HL-60 (cell line): Measurements from ENCODE around the gene ATL1.
"Not testable (repeated sequence)": the region's sequence is repeated elsewhere in the genome, so short reads cannot be mapped to it uniquely, and the experiment has no call there.

ENCODE experiments used
- DNase-seq, 2 experiments: peaks; one replicate each; pipeline ENCODE4 v3.0.0-alpha.2; 2010 to 2020; ENCODE audit warnings: low read depth in 1 of 2, low spot score in 1 of 2
- H3K27ac ChIP-seq: fragments of 250-450 bp; sonication (Bioruptor Pico); replicated peaks from 2 replicates; pipeline ENCODE4 v1.5.1; 2020; ENCODE audit warnings: mild to moderate bottlenecking, moderate library complexity
- H3K27me3 ChIP-seq: fragments of 250-450 bp; sonication (Bioruptor Pico); 2 replicates; pipeline ENCODE4 v1.5.1; 2021; ENCODE audit warnings: mild to moderate bottlenecking, moderate library complexity; ENCODE audit not compliant: insufficient read depth, poor library complexity, severe bottlenecking
- H3K4me3 ChIP-seq: replicated peaks from 2 replicates; pipeline ENCODE4 v1.5.1; 2011; ENCODE audit warnings: mild to moderate bottlenecking, control low read depth, low read length; ENCODE audit not compliant: insufficient read depth
- GABPA ChIP-seq: IDR thresholded peaks from 2 replicates; pipeline ENCODE4 v1.6.1; 2012; ENCODE audit warnings: low read depth
- POLR2AphosphoS5 ChIP-seq: IDR thresholded peaks from 2 replicates; pipeline ENCODE4 v1.6.1; 2012; ENCODE audit warnings: low read depth
- SPI1 ChIP-seq: IDR thresholded peaks from 2 replicates; pipeline ENCODE4 v1.6.1; 2012; ENCODE audit warnings: low read depth, mild to moderate bottlenecking, borderline replicate concordance
- TF ChIP-seq, protein P1 (sequence below): IDR thresholded peaks from one replicate; pipeline ENCODE4 v1.5.1; 2011; ENCODE audit warnings: low read length, control low read depth, inconsistent platforms; ENCODE audit not compliant: insufficient read depth
- TF ChIP-seq, protein P2 (sequence below): IDR thresholded peaks from 2 replicates; pipeline ENCODE4 v1.6.1; 2012; ENCODE audit warnings: low read depth; ENCODE audit not compliant: insufficient replicate concordance

Gene ATL1

GRCh38 chr14:50620341-50620740 lies 60.4 kb downstream of the ATL1 start:
- TF ChIP-seq GABPA (no peak), POLR2AphosphoS5 (no peak), SPI1 (no peak)
- TF ChIP-seq, protein P1, sequence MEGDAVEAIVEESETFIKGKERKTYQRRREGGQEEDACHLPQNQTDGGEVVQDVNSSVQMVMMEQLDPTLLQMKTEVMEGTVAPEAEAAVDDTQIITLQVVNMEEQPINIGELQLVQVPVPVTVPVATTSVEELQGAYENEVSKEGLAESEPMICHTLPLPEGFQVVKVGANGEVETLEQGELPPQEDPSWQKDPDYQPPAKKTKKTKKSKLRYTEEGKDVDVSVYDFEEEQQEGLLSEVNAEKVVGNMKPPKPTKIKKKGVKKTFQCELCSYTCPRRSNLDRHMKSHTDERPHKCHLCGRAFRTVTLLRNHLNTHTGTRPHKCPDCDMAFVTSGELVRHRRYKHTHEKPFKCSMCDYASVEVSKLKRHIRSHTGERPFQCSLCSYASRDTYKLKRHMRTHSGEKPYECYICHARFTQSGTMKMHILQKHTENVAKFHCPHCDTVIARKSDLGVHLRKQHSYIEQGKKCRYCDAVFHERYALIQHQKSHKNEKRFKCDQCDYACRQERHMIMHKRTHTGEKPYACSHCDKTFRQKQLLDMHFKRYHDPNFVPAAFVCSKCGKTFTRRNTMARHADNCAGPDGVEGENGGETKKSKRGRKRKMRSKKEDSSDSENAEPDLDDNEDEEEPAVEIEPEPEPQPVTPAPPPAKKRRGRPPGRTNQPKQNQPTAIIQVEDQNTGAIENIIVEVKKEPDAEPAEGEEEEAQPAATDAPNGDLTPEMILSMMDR = no peak
- TF ChIP-seq, protein P2, sequence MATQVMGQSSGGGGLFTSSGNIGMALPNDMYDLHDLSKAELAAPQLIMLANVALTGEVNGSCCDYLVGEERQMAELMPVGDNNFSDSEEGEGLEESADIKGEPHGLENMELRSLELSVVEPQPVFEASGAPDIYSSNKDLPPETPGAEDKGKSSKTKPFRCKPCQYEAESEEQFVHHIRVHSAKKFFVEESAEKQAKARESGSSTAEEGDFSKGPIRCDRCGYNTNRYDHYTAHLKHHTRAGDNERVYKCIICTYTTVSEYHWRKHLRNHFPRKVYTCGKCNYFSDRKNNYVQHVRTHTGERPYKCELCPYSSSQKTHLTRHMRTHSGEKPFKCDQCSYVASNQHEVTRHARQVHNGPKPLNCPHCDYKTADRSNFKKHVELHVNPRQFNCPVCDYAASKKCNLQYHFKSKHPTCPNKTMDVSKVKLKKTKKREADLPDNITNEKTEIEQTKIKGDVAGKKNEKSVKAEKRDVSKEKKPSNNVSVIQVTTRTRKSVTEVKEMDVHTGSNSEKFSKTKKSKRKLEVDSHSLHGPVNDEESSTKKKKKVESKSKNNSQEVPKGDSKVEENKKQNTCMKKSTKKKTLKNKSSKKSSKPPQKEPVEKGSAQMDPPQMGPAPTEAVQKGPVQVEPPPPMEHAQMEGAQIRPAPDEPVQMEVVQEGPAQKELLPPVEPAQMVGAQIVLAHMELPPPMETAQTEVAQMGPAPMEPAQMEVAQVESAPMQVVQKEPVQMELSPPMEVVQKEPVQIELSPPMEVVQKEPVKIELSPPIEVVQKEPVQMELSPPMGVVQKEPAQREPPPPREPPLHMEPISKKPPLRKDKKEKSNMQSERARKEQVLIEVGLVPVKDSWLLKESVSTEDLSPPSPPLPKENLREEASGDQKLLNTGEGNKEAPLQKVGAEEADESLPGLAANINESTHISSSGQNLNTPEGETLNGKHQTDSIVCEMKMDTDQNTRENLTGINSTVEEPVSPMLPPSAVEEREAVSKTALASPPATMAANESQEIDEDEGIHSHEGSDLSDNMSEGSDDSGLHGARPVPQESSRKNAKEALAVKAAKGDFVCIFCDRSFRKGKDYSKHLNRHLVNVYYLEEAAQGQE = no peak
- H3K27ac ChIP-seq = no peak overlapping the region
- no peaks in the 10 kb centered on the region for H3K27me3 ChIP-seq
- H3K4me3 ChIP-seq = no peak overlapping the region
- no peak for DNase-seq

DNA sequence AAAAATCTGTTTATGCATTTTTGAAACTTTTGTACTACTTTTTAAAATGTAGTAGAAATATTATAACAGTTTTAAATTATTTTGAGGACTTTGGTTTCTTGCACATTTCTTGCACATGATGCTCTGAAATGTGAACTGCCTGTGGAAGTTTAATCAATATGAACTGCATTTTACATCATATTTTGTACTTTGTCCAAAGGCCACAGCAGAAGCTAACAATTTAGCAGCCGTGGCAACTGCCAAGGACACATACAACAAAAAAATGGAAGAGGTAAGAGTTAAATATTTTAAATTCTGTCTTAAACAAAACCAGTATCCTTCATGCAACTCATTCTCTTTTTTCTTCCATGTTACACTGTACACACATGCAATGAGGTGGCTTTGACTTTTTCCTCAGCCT lies 63.0 kb downstream of the ATL1 start:
- TF ChIP-seq, protein P1 = no peak
- no peak for TF ChIP-seq GABPA
- Histone ChIP-seq H3K4me3 (no peak overlapping the region), H3K27ac (no peak overlapping the region), H3K27me3 (no peaks in the 10 kb centered on the region)
- no peak for DNase-seq

DNA sequence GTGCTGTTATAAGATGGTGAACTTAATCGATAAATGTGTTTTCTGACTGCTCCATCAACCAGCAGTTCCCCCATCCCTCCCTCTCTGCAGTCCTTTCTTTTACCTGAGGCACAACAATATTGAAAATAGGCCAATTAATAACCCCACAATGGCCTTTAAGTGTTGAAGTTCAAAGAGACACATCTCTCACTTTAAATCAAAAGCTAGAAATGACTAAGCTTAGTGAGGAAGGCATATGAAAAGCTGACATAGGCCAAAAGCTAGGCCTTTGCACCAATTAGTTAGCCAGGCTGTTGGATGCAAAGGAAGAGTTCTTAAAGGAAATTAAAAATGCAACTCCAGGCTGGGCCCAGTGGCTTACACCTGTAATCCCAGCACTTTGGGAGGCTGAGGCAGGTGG lies 64.5 kb downstream of the ATL1 start:
- H3K27me3 ChIP-seq = no peaks in the 10 kb centered on the region
- DNase-seq = no peak
- no peak overlapping the region for H3K4me3 ChIP-seq
- TF ChIP-seq, protein P2 = no peak
- TF ChIP-seq POLR2AphosphoS5 = no peak
- H3K27ac ChIP-seq = no peak overlapping the region

- H3K27me3 ChIP-seq, H3K4me3 ChIP-seq, DNase-seq, H3K27ac ChIP-seq: not testable (repeated sequence)
Measured at GRCh38 chr14:50624947-50625346, 65.0 kb downstream of the ATL1 start.

GRCh38 chr14:50631408-50631821 lies 71.5 kb downstream of the ATL1 start:
- DNase-seq = no peak
- H3K27me3 ChIP-seq = no peaks in the 10 kb centered on the region
- TF ChIP-seq, protein P2 = no peak
- no peak for TF ChIP-seq GABPA
- TF ChIP-seq, protein P1 = no peak
- no peak for TF ChIP-seq SPI1
- TF ChIP-seq POLR2AphosphoS5 = no peak
- H3K27ac ChIP-seq = no peak overlapping the region
- no peak overlapping the region for H3K4me3 ChIP-seq
